SH-SY5Y (cell line): ENCODE data around the gene GAD2.

Experiments used
- GATA2 ChIP-seq: IDR thresholded peaks from 2 replicates; pipeline ENCODE4 v1.6.1; 2011; ENCODE audit warnings: mild to moderate bottlenecking, low read depth, low read length
- GATA3 ChIP-seq: IDR thresholded peaks from 2 replicates; pipeline ENCODE4 v1.6.1; 2011; ENCODE audit warnings: low read depth, mild to moderate bottlenecking, low read length, moderate library complexity

DNA sequence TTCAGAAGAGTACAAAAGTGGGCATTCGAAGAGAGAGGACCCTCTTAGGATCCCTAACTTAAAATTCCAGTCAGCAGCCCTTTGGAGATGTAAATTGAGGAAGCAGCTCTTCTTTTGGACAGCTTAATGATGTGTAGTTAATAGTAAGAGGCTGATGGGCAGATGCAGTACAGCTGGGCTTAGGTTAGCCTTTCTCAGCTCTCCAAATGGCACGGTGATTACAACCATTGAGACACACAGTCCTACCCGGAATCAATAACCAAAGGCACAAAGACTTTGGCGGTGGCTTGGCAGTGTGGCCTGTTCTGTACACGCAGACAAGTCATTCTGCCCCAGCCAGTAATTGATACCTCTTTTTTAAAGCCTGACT lies 26.8 kb downstream of the GAD2 start:
- TF ChIP-seq GATA3 (no peak), GATA2 (no peak)
